Measurements from ENCODE around the gene RGS14.

RGS14 gene

DNA sequence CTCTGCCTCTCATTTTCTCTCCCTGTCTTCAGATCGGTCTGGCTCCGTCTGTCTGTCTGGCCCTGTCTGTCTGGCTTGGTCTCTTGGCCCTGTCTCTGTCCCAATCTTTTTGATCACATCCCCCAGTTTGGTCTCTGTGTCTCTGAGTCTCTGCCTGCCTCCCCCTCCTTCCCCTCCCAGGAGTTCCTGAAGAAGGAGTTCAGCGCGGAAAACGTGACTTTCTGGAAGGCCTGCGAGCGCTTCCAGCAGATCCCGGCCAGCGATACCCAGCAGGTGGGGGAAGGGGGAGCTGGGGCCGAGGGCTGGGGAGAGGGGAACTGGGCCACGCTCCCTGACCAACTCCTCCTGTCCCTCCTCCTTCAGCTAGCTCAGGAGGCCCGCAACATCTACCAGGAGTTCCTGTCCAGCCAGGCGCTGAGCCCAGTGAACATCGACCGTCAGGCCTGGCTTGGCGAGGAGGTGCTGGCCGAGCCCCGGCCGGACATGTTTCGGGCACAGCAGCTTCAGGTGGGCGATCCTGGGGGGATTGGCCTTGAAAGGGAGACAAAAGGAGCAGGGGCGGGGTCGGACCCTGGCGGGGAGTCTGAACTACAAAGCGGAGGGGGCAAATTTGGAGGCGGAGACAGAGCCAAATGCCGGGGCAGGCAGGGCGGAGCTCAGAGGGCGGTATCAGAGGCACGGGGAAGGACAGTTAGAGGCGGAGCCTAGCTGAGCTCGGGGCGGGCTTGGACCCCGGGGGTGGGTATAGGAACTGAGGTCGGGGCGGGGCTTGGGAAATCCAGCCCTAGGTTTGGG lies 9.0 kb downstream of the RGS14 start:
- no peaks in the 10 kb centered on the region for H3K27me3 ChIP-seq (ENCODE audit: control insufficient read depth, insufficient read depth, low read length)
- H2AFZ ChIP-seq, result peak overlapping the region; percentile 64
- peak overlapping the region; percentile 82 for H3K27ac ChIP-seq
- H3K4me1 ChIP-seq, result peaks cover 12% of the 10 kb centered on the region
- peak overlapping the region; percentile 90 for H3K4me2 ChIP-seq (ENCODE audit: low read length)
- H3K9me3 ChIP-seq (ENCODE audit: control insufficient read depth, low read length), result no peaks in the 10 kb centered on the region
- no peak overlapping the region for H3K9ac ChIP-seq
- TF ChIP-seq, protein P1, sequence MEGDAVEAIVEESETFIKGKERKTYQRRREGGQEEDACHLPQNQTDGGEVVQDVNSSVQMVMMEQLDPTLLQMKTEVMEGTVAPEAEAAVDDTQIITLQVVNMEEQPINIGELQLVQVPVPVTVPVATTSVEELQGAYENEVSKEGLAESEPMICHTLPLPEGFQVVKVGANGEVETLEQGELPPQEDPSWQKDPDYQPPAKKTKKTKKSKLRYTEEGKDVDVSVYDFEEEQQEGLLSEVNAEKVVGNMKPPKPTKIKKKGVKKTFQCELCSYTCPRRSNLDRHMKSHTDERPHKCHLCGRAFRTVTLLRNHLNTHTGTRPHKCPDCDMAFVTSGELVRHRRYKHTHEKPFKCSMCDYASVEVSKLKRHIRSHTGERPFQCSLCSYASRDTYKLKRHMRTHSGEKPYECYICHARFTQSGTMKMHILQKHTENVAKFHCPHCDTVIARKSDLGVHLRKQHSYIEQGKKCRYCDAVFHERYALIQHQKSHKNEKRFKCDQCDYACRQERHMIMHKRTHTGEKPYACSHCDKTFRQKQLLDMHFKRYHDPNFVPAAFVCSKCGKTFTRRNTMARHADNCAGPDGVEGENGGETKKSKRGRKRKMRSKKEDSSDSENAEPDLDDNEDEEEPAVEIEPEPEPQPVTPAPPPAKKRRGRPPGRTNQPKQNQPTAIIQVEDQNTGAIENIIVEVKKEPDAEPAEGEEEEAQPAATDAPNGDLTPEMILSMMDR (IDR thresholded peaks at IDR 0.05), result no peak
- H3K4me3 ChIP-seq (ENCODE audit: low read depth, low read length), result peak overlapping the region; percentile 58
- no peaks in the 10 kb centered on the region for H3K36me3 ChIP-seq (ENCODE audit: control insufficient read depth, insufficient read depth, low read length)
- no peaks in the 10 kb centered on the region for H3K79me2 ChIP-seq

DNA sequence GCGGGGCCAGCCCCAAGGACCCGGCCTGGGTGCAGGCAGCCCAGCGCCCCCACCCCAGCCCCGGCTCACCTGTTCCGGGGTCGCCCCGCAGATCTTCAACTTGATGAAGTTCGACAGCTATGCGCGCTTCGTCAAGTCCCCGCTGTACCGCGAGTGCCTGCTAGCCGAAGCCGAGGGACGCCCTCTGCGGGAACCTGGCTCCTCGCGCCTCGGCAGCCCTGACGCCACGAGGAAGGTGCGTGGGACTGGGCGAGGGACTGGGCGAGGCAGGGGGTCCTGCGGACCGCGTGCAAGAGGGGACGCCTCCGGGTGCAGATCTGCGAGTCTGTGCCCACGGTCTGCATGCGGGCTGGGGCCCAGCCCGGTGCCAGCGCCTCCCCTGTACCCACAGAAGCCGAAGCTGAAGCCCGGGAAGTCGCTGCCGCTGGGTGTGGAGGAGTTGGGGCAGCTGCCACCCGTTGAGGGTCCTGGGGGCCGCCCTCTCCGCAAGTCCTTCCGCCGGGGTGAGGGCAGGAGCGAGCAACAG lies 9.7 kb downstream of the RGS14 start:
- TF ChIP-seq, protein P1 (IDR thresholded peaks at IDR 0.05), result no peak
- Histone ChIP-seq H3K9ac (no peak overlapping the region), H3K4me2 (ENCODE audit: low read length) (peak overlapping the region; percentile 90), H3K9me3 (ENCODE audit: control insufficient read depth, low read length) (no peaks in the 10 kb centered on the region), H3K36me3 (ENCODE audit: control insufficient read depth, insufficient read depth, low read length) (no peaks in the 10 kb centered on the region), H3K4me3 (ENCODE audit: low read depth, low read length) (peak overlapping the region; percentile 58), H2AFZ (peak overlapping the region; percentile 64), H3K27me3 (ENCODE audit: control insufficient read depth, insufficient read depth, low read length) (no peaks in the 10 kb centered on the region), H3K79me2 (no peaks in the 10 kb centered on the region), H3K4me1 (peaks cover 12% of the 10 kb centered on the region), H3K27ac (peak overlapping the region; percentile 82)

DNA sequence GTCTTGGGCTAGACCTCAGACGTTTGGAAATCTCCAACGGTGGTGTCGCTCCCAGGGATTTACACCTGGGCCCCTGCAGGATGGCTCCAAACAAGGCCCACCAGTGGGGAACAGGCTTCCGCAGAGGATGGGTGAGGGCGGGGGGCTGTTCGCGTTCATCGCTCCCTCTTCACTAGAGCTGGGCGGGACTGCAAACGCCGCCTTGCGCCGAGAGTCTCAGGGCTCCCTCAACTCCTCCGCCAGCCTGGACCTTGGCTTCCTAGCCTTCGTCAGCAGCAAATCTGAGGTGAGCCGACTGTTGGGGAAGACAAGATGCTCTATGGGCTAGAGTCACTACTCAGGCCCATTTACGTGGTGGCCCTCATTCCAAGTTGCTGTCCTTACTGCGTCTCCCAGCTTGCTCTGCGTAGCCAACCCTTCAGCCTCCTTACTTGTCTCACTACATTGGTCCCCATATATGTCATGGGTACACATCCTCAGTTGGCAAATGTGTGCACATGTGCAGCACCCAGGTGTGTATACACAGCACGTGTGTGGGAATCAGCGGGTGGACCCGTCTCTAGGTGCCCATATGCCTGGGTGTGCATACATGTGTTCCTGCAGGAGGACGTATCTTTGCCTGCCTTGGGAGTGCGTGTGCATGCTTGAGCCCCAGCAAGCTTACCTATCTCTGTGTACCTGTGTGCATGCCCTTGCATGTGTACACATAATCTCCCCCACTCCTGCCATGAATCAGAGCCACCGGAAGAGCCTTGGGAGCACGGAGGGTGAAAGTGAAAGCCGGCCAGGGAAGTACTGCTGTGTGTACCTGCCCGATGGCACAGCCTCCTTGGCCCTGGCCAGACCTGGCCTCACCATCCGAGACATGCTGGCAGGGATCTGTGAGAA lies 10.5 kb downstream of the RGS14 start:
- no peak overlapping the region for H3K27ac ChIP-seq

DNA sequence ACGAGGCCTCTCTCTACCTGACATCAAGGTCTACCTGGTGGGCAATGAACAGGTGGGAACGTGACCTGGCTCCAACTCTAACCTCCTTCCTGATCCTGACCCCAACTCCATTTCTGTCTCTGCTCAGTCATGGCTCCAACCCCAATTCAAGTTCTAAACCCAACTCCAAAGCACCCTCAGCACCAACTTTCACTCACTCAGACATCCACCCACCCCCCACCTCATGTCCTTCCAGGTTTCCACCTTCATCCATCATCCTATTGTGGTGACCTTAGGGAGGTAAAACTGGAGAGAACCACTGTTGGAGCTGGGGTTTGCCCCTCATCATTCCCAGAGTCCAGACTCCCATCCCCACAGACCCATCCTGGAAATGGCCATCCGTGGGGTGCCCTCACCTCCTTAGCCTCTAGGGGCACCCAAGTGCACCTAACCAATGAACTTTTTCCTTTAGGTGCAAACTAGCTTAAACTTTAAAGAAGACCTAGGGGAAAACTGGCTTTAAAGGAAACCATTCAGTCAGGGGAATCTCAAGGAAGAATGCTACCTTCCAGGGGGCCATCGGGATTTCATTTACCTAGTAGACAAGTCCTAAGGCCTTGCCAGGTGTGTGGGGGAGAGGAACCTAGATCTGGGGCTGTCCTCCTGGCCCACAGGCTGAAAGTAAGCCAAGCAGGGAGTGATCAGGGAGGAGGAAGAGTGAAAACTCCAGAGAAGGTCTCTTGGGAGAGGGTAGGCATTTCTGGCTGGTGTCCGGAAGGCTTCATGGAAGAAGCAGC lies 11.3 kb downstream of the RGS14 start:
- Histone ChIP-seq H3K4me3 (ENCODE audit: low read depth, low read length) (no peak overlapping the region), H3K27ac (no peak overlapping the region), H3K9ac (no peak overlapping the region)

More for the DNA sequence above, 10.5 kb downstream of the RGS14 start:
- TF ChIP-seq, protein P1 (IDR thresholded peaks at IDR 0.05), result no peak
- no peaks in the 10 kb centered on the region for H3K79me2 ChIP-seq
- H3K4me2 ChIP-seq (ENCODE audit: low read length), result peak overlapping the region; percentile 90
- no peak overlapping the region for H3K4me3 ChIP-seq (ENCODE audit: low read depth, low read length)
- H3K9me3 ChIP-seq (ENCODE audit: control insufficient read depth, low read length), result no peaks in the 10 kb centered on the region
- H3K36me3 ChIP-seq (ENCODE audit: control insufficient read depth, insufficient read depth, low read length), result no peaks in the 10 kb centered on the region
- H3K27me3 ChIP-seq (ENCODE audit: control insufficient read depth, insufficient read depth, low read length), result no peaks in the 10 kb centered on the region
- H3K9ac ChIP-seq, result no peak overlapping the region
- no peak overlapping the region for H2AFZ ChIP-seq
- peaks cover 12% of the 10 kb centered on the region for H3K4me1 ChIP-seq

More for the DNA sequence above, 11.3 kb downstream of the RGS14 start:
- Histone ChIP-seq H3K9me3 (ENCODE audit: control insufficient read depth, low read length) (no peaks in the 10 kb centered on the region), H3K27me3 (ENCODE audit: control insufficient read depth, insufficient read depth, low read length) (no peaks in the 10 kb centered on the region), H3K4me1 (peaks cover 12% of the 10 kb centered on the region), H3K4me2 (ENCODE audit: low read length) (no peak overlapping the region), H2AFZ (no peak overlapping the region), H3K79me2 (no peaks in the 10 kb centered on the region), H3K36me3 (ENCODE audit: control insufficient read depth, insufficient read depth, low read length) (no peaks in the 10 kb centered on the region)
- TF ChIP-seq, protein P1 (IDR thresholded peaks at IDR 0.05), result peak; percentile 70
